Stimulated activated CD4-positive, alpha-beta T cell treated with anti-CD3 and anti-CD28 coated beads, TNF-alpha, amount 100 ng/mL, for 4 hours (primary cell): Measurements from ENCODE around the gene UCP2.
A peak's percentile ranks its signal among the peaks of the same experiment; 100 is the strongest.

Experiments used
- DNase-seq, 3 experiments: peaks; one replicate each; pipeline ENCODE4 v3.0.0-alpha.2; 2020; ENCODE audit warnings: low read depth in 3 of 3

UCP2 gene, protein sequence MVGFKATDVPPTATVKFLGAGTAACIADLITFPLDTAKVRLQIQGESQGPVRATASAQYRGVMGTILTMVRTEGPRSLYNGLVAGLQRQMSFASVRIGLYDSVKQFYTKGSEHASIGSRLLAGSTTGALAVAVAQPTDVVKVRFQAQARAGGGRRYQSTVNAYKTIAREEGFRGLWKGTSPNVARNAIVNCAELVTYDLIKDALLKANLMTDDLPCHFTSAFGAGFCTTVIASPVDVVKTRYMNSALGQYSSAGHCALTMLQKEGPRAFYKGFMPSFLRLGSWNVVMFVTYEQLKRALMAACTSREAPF

DNA sequence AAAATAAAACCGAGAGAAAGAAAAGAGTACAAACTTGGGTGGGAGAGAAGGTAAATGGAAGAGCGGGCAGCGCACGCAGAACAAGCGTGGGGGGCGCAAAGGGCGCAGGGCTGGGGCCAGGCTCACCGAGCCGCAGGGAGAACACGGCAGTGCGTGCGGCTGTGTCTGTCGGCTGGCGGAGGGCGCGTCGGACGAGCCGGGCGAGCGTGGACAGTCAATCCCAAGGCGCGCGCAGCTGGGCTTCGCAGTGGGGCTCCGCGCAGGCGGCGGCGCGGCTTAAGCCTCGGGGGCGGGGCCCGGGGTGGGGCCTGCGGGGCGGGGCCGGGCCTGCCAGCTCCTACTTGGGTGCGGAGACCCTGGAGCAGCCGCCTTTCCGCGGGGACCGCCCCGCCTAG, at the start of gene UCP2:
Gene UCP2 (minus strand): TSS at position 249 of the 395 bp plus-strand sequence. CDS start 4,465 bp downstream, outside the sequence.
- peak; percentile 64 to 77 (median 66) for DNase-seq

DNA sequence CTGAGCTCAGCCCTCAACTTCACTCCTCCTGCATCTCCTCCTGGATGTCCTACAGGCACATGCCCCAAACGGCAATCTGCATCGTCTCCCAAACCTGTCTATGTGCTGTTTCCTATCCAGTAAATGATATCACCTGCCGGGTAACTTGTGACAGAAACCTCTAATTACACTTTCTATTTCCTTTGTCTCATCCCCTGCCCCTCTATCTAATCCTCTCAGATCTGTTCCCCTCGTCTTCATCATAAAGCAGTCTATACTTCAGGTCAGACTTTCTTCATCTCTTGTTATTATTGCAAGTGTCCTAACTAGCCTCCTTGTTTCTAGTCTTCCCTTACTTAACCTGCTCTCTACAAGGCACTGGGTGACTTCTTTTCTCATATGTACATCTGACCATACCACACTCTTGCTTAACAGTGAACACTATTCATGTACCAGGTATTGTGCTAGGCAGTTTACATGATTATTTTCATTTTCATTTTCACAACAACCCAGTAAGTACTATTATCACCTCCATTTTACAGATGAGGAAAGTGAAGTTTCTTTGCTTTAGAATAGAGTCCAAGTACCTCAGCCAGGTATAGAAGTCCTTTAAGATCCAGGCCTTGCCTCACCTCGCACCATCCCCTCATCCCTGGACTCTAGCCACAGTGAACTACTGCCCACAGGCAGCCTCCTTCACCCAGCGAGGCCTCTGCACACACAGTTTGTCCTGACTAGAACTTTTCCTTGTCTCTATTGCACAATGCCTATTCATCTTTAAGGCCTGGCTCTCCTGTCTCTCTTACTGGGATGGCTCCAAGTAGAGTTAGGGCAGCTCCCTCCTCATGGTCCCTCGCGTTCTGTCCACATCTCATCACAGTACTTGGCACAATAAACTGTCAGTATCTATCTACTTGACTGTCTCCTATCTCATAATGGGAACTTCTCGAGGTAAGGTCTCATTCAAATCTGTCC, 48.4 kb upstream of the UCP2 start:
- DNase-seq = no peak

DNA sequence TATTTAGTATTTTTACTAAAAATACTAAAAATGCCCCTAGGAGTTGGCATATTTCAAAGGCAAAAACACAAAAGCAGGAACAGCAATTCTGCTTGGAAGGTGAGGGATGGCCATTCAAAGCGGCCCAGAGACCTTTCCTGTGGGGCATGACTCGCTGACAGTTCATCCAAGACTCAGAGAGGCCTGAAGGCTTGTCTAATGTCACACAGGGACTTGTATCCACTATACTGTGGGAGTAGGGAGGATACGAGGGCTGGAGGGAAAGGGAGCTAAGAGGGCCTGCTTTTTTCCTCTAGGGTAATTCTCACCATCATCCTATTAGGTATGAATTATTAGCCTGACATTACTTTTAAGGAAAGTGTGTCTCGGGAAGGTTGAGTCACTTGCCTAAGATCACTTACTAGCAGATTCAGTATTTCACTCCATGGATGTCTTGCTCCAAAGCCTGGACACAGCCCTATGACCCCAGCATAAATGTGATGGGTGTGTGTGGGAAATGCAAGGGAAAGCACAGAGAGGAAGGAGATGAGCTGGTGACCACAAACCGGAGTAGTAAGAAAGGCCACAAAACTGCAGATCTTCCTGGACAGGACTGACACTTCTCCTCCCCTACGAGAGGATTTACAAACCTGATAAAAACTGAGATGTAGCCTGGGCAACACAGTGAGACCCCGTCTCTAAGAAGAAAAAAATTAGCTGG, 43.0 kb upstream of the UCP2 start:
- DNase-seq = no peak

DNA sequence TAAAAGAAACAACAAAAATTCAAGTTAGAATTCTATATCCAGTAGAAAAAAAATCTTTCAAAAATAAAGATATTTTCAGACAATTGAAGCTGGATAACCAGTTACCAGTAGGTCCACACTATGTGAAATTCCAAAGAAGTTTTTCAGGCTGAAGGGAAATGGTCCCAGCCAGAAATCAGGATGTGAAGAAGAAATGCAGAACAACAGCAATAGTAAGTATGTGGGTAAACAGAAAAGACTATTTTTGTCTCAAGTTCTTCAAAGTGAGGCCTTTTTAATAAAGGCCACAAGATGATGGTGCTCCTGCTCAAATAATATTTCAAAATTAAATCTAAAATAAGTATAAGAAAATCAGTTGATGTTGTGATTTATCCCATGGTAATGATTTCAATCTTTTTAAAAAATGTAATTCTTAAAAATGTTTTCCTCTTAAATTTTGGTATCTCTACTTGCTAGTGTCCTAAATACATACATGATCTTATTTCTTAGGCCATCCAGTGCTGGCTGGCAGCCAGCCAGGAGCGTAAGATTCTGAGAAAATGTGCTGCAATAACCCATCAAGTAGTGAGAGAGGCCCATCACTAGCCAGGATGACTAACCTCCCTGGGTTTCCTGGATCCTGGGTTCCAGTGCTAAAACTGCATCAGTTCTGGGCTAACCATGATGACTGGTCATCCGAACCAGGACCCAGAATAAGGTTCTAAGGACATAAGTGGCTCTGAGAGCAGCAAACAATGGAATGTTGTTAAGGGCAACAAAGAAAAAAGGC, 41.8 kb upstream of the UCP2 start:
- no peak for DNase-seq

DNA sequence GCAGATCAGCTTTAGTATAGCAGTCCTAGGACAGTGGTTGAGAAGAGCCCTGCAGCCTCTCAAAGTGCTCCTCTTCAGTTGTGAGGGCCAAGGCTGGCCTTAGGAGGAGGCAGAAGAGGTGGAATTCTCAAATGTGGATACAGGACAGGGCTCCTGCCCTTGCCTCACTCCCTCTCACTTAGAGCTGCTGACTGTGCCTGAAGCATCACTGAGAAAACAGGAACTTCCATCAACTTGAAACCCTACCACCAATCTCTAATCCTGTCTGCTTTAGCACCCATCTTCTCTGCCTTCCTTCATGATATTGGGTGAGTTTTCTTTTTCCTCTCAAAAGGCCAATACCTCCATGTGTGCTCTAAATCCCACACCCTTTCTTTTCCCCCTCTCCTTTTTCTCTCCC, 40.6 kb upstream of the UCP2 start:
- DNase-seq = no peak

DNA sequence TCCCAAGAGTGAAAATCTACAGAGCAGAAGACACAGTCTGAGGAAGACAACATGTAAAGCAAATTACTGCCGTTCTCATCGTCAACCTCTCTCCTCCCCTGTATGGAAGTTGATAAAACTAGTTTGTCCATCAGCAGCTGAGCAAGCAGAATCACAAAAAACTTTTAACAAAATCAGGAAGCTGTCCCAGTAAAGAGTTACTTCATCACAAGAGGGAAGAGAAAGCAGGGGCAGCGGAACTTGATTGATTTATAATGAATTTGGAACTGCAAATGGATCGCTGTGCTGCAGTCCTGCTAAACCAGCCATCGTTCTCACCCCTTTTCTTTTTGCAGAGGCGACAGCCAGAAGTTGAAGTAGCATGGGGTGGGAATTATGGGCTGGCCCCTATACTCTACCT, 39.9 kb upstream of the UCP2 start:
- no peak for DNase-seq

DNA sequence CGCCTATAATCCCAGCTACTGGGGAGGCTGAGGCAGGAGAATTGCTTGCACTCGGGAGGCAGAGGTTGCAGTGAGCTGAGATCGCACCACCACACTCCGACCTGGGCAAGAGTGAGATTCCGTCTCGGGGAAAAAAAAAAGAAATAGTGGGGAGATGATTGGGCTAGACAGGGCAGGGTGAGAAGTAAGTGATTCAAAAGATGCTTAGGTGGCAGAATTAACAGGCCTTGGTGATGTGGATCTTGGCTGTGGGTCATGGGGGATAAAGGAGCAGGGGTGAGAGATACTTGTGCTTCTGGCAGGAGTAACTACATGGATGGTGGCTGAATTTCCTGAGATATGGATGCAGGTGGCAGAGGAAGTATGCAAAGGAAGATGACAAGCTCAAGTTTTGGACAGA, 39.4 kb upstream of the UCP2 start:
- no peak for DNase-seq

DNA sequence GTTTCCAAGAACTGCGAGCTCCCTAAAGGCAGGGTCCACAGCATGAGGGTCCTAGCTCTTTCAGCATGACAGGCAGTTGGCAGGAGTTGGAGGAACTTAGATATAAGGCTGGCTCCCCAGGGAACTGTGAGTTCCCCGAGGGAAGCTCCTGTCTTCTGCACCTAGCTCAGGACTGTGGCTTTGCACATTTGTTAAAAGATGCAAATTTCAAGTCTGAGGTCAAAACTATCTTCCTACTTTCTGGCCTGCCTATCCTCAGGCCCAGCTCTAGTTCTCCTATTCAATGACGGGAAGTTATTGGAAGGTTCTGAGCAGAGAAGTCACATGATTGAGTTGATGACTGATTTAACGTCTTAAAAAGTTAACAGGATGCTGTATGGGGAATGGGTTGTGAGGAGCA, 37.9 kb upstream of the UCP2 start:
- no peak for DNase-seq

DNA sequence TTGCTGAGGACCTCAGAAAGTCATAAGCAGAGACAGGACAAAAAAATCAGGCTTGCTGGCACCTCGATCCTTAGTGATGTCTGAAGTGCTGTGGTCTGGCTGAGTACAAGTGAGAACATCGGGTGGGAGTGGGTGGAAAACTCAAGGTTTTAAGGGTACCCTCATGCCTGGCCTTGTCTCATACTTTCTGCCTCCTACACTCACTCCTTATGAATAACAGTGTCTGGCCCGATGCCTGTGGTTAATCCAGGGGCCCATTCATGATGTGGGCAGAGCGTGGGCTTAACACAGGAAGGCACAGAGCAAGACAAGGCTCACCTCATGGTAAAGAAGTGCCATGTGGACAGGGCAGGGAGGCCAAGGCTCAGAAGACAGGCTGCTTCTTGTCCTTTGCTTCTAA, 37.2 kb upstream of the UCP2 start:
- DNase-seq = peak in 2 of 3 experiments; percentile 21 to 22

DNA sequence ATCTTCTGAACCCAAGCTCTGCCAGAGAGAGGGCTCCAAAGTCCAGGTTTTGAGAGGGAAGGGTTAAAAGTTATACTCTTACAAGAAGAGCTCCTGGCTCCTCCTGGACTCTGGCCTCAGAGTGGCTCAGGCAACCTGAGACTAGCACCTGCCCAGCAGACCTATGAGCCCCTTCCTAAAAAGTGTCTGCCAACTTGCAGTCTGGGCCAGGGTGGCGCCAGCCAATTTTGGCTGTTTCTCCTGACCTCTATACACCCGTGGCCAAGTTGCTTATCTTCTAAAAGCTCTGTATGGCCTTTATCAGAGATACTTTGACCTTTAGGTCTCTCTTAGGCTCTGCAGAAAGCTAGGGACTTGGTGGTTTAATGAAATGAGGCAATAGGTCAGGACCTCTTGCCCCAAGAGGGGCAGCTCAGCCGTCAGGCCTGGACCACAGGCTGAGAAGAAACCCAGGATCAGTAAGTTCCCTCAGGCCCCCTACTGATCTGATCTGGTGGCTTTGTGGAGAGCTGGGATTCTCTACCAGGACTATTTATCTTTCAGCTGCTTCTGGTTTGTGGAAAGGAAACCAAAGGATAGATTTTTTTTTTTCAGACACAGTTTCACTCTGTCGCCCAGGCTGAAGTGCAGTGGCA, 36.6 kb upstream of the UCP2 start:
- no peak for DNase-seq

DNA sequence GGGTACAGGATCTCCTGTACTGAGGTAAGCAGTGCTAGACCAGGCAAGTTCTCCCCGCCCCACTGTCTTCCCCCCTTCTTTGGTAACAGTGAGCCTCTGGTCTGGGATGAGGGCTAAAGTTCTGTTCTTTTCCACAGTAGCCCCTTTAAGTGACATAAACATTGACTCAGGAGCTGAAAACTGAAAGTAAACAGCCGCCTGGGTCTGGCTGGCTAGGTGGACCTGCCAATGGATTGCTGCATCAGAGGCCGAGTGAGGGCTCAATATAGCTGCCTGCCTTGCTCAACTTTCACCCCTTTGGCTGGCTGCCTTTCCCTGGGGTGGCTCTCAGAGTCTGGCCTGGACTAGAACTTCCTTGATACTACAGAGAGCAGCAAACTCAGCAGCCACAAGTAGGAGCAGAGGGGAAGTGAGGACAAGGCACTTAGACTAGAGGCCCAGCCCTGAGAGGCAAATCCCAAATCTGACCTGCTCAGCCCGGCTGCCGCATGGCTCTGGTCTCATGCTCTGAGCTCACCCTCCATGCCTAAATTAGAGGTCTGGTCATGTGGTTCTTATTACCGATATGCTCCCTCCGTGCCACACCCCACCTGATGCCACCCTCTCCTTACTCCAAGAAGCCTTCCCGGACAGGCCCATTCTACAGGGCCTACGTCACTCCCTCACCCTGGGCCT, 35.8 kb upstream of the UCP2 start:
- no peak for DNase-seq

DNA sequence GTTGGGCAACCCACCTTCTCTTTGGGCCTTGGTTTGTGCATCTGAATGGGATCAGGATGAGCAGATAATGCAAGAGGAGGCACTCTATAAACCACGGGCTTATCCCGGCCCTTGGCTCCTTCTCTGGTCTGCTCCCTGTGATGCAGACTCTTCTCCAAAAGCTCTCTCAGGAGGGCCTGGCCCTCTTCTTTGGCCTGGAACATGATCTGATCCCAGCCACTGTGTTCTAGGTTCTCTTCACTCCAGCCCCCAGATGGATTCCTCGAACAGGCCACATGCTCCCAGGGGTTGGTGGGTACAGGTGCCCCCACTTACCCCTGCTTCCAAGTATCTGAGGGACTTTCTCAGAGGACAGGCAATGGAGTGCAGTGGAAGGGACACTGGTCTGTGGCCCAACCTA, 35.0 kb upstream of the UCP2 start:
- no peak for DNase-seq

DNA sequence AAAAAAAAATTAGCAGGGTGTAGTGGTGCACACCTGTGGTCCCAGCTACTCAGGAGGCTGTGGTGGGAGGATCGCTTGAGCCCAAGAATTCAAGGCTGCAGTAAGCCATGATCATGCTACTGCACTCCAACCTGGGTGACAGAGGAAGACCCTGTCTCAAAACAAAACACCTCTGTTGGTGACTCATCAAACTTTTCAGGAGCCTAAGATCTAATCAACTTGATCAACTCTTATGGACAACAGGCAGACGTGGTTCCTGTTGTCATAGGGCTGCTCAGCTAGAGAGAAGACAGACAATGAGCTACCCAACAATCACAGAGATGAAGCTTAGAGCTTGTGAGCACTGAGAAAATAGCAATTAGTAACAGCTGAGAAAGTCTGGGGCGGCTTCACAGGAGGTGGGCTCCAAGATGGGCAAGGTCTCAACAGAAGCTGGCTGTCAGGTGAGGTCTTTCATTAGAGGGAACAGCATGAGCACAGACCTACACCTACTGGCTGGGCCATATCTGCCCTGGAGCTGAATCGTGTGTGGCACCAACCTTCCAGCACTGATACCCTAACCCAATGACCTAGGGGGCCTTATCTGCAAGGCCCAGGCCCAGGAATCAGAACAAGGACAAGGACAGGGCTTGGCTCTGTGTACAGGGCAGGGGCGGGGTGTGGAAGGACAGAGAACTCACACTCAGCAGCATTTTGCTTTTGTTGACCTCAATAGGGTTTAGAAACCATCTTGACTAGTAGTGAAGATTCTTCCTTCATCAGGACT, 33.5 kb upstream of the UCP2 start:
- no peak for DNase-seq

DNA sequence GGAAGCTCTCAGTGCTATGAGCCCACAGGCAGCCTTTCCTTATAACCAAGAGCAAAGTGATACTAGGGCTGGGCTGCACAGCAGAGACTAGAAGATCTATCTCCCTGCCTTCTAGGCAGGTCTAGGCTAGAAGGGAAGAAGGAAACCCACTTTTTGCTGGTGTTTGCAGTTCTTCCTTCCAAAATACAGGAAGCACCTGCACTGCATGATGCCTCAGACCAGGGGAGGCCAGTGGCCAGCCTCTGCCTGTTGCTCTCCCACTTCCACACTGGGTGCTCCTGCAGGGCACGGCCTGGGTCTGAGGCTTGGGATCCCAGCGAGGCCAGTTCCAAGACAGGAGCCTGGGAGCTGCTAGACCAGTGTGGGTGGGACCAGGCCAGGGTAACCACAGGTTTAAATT, 32.2 kb upstream of the UCP2 start:
- no peak for DNase-seq

DNA sequence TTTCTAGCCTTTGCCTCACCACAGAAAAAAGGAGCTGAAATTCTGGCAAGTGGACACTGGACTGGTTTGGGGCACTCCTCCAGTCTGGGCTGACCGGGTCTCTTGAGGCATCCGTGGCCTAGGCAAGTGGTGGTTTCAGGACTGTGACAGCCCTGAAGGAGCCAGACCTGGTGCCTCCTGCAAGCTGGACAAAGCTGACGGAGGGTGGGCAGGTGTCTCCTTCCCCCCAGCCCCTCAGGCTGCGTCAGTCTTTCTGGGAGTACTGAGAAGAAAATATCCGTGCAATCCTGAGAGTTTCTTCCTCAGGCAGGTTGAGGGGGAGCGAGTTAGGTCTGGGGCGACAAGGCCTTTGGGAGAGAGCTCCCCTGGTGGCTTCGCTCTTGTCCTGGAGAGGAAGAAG, 30.5 kb upstream of the UCP2 start:
- DNase-seq = no peak

DNA sequence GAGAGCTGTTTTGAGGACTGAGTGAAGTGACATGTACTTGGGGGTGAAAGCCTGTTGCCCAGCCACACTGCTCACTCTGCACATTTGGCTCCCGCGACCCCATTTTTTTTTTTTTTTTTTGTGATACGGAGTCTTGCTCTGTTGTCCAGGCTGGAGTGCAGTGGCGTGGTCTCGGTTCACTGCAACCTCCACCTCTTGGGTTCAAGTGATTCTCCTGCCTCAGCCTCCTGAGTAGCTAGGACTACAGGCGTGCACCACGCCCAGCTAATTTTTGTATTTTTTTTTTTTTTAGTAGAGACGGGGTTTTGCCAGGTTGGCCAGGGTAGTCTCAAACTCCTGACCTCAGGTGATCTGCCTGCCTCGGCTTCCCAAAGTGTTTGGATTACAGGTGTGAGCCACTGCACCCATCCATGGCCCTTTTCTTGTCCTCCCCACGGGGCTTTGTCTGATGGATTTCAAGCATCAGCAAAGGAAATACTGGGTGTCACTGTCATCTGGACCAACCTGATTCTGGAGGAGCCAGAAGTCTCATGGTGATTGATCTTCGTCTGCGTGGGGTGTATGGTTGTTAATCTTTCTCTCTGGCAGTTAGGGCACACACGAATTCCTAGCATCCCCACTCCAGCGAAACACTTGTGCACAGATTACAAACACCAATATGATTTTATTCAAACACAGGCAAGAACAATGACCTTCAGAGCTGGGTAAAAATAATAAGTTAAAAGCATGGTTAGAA, 29.6 kb upstream of the UCP2 start:
- no peak for DNase-seq

DNA sequence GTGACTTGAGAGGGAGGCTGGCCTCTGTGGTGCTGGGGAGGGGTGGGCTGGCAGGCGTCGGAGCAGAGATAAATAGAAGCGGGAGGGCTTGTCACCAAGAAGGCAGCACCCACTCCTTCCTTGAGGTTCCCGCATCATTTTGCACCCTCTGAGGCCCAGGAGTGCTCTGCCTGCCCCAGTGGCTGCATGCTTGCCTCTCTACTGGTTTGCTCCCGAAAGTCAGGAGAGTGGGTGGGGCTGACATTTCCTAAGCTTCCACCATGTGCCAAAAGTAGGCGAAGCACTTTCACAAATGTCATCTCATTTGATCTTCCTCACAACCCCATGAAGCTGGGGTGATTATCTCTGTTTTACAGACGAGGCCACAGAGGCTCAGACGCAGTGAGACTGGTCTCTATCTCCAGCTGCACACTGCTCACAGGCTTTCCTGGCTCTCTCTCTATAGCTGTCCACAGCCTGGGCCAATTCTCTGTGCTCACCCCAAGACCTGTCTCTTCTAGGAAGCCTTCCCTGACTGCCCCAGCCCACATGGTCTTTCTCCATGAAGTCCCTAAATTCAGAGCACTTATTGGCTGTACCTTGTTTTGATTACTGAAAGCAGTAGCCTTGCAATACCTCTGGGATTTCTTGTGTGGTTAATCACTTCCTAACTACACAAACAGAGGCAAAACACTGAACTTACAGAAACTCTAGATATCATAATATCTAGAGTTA, 28.9 kb upstream of the UCP2 start:
- DNase-seq = no peak
